SU-DHL-6 (cell line): ENCODE measurements around the gene KNDC1.

ENCODE experiments used
- H2AFZ ChIP-seq: fragments of 200-600 bp; sonication (generic); 2 replicates; pipeline ENCODE4 v1.6.1; 2014; ENCODE audit warnings: low read depth, mild to moderate bottlenecking, moderate library complexity, mixed read lengths, antibody characterized with exemption, low read length; ENCODE audit not compliant: severe bottlenecking
- H3F3A ChIP-seq: fragments of 200-600 bp; shearing (Covaris generic); 2 replicates; pipeline ENCODE4 v1.6.0; 2016; ENCODE audit warnings: antibody characterized with exemption, mild to moderate bottlenecking; ENCODE audit not compliant: insufficient read depth
- H3K27ac ChIP-seq: fragments of 200-600 bp; sonication (generic); 2 replicates; pipeline ENCODE4 v1.5.1; 2016; ENCODE audit warnings: low read depth, mild to moderate bottlenecking, low read length, moderate library complexity, mixed read lengths
- H3K27me3 ChIP-seq: fragments of 200-600 bp; sonication (generic), shearing (Covaris generic); 2 replicates; pipeline ENCODE4 v1.6.0; 2014; ENCODE audit warnings: mild to moderate bottlenecking, low read length
- H3K36me3 ChIP-seq: fragments of 200-600 bp; sonication (generic); 2 replicates; pipeline ENCODE4 v1.6.1; 2014; ENCODE audit warnings: mild to moderate bottlenecking, low read length, mixed read lengths
- H3K4me2 ChIP-seq: fragments of 300-600, 200-600 bp; shearing (Covaris generic), sonication (generic); 2 replicates; pipeline ENCODE4 v1.6.0; 2014; ENCODE audit warnings: low read length, low read depth, mild to moderate bottlenecking; ENCODE audit not compliant: poor library complexity, severe bottlenecking
- H3K4me3 ChIP-seq: fragments of 200-600 bp; sonication (generic); 2 replicates; pipeline ENCODE4 v1.5.1; 2014; ENCODE audit warnings: antibody characterized with exemption, low read length, mild to moderate bottlenecking, mixed read lengths; ENCODE audit not compliant: insufficient read depth, poor library complexity, severe bottlenecking
- H3K79me2 ChIP-seq: fragments of 200-600 bp; sonication (generic); 2 replicates; pipeline ENCODE4 v1.6.1; 2014; ENCODE audit warnings: mild to moderate bottlenecking, low read length, moderate library complexity; ENCODE audit not compliant: insufficient read depth
- H3K9ac ChIP-seq: fragments of 200-600 bp; sonication (generic); 2 replicates; pipeline ENCODE4 v1.7.0; 2014; ENCODE audit warnings: mild to moderate bottlenecking, low read length
- H3K9me2 ChIP-seq: fragments of 200-600 bp; sonication (generic); replicated peaks from 2 replicates; pipeline ENCODE4 v1.6.1; 2014; ENCODE audit warnings: low read length; ENCODE audit not compliant: insufficient read depth
- H3K9me3 ChIP-seq: fragments of 200-600 bp; sonication (generic); 2 replicates; pipeline ENCODE4 v1.6.1; 2014; ENCODE audit warnings: low read length, mixed read lengths; ENCODE audit not compliant: insufficient read depth
- H4K20me1 ChIP-seq: fragments of 200-600 bp; sonication (generic); 2 replicates; pipeline ENCODE4 v1.6.1; 2014; ENCODE audit warnings: low read depth, mild to moderate bottlenecking, antibody characterized with exemption, low read length, moderate library complexity, mixed read lengths
- EZH2phosphoT487 ChIP-seq: fragments of 200-600 bp; sonication (generic), shearing (Covaris generic); conservative IDR thresholded peaks from 2 replicates; pipeline ENCODE4 v1.6.1; 2018; ENCODE audit warnings: mild to moderate bottlenecking, antibody characterized with exemption, low read length, moderate library complexity, mixed read lengths
- TF ChIP-seq, protein P1 (sequence below): fragments of 200-600 bp; sonication (generic); IDR thresholded peaks from one replicate; pipeline ENCODE4 v1.5.1; 2017; ENCODE audit warnings: antibody characterized with exemption, mild to moderate bottlenecking, low read length, moderate library complexity; ENCODE audit not compliant: insufficient read depth, poor library complexity, severe bottlenecking

The KNDC1 gene

GRCh38 chr10:133116455-133116854 lies 43.6 kb upstream of the KNDC1 start:
- H3K4me2 ChIP-seq = no peak overlapping the region
- H3K27me3 ChIP-seq = no peaks in the 10 kb centered on the region
- H3K9me2 ChIP-seq = no peaks in the 10 kb centered on the region
- H3K9ac ChIP-seq = no peak overlapping the region
- no peak overlapping the region for H3K4me3 ChIP-seq
- no peak overlapping the region for H2AFZ ChIP-seq
- TF ChIP-seq, protein P1, sequence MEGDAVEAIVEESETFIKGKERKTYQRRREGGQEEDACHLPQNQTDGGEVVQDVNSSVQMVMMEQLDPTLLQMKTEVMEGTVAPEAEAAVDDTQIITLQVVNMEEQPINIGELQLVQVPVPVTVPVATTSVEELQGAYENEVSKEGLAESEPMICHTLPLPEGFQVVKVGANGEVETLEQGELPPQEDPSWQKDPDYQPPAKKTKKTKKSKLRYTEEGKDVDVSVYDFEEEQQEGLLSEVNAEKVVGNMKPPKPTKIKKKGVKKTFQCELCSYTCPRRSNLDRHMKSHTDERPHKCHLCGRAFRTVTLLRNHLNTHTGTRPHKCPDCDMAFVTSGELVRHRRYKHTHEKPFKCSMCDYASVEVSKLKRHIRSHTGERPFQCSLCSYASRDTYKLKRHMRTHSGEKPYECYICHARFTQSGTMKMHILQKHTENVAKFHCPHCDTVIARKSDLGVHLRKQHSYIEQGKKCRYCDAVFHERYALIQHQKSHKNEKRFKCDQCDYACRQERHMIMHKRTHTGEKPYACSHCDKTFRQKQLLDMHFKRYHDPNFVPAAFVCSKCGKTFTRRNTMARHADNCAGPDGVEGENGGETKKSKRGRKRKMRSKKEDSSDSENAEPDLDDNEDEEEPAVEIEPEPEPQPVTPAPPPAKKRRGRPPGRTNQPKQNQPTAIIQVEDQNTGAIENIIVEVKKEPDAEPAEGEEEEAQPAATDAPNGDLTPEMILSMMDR = no peak
- no peak for TF ChIP-seq EZH2phosphoT487
- no peaks in the 10 kb centered on the region for H3F3A ChIP-seq
- no peaks in the 10 kb centered on the region for H3K36me3 ChIP-seq
- no peaks in the 10 kb centered on the region for H3K9me3 ChIP-seq
- H4K20me1 ChIP-seq = no peaks in the 10 kb centered on the region
- H3K79me2 ChIP-seq = no peaks in the 10 kb centered on the region
- H3K27ac ChIP-seq = no peak overlapping the region

DNA sequence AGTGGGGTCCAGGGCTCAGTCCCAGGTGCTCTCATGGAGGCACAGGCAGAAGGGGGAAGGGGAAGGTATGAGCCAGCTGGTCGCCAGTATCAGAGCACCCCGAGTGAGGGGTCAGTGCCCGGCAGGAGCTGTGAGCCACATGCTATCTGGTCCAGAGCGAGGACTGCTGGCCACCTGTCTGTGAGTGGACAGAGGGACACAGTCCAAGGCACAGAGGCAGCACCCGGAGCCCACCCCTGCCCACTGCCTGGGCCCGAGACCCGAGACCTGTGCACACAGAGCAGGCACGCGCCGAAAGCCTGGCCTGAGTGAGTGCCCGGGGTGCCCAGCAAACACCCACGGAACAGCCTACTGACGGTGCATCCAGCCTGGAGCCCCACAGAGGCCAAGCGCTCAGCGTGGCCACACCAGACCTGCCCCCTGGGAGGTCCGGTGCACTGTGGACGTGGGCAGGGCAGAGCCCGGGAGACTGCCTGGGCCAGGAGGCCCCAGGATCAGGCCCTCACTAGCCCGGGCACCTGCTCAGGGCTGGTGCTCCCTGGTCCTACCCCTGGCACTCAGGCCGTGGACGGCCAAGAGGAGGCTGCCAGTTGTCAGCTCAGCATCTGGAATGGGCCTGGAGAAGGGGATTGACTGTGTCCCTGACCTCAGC lies 42.9 kb upstream of the KNDC1 start:
- Histone ChIP-seq H3K79me2 (no peaks in the 10 kb centered on the region), H3K36me3 (no peaks in the 10 kb centered on the region), H3K9ac (no peak overlapping the region), H3K27ac (no peak overlapping the region), H3K4me2 (no peak overlapping the region), H3F3A (no peaks in the 10 kb centered on the region), H3K9me2 (no peaks in the 10 kb centered on the region), H3K9me3 (no peaks in the 10 kb centered on the region), H4K20me1 (no peaks in the 10 kb centered on the region), H2AFZ (no peak overlapping the region), H3K27me3 (no peaks in the 10 kb centered on the region), H3K4me3 (no peak overlapping the region)
- no peak for TF ChIP-seq EZH2phosphoT487
- TF ChIP-seq, protein P1 = no peak

DNA sequence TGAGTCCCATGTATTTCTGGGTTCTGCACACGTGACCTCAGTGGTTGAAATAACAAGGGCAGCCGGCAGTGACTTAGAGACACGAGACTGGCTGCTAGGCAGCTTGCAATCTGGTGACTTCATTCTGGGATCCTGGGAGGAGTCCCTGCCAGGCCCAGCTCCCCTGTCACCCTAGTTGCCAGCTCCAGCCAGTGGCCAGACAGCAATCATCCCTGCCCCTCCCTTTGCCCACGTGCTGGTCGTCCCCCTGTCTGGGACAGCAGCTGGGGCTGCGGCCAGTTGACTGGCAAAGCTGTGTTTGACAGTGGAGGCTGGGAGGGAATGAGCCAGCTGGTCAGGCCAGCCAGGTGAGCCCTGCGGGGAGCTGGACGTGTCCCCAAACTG lies 42.3 kb upstream of the KNDC1 start:
- TF ChIP-seq, protein P1 = no peak
- TF ChIP-seq EZH2phosphoT487 = no peak
- Histone ChIP-seq H3F3A (no peaks in the 10 kb centered on the region), H3K9me3 (no peaks in the 10 kb centered on the region), H3K27me3 (no peaks in the 10 kb centered on the region), H3K9me2 (no peaks in the 10 kb centered on the region), H3K79me2 (no peaks in the 10 kb centered on the region), H3K27ac (no peak overlapping the region), H4K20me1 (no peaks in the 10 kb centered on the region), H3K9ac (no peak overlapping the region), H2AFZ (no peak overlapping the region), H3K36me3 (no peaks in the 10 kb centered on the region), H3K4me2 (no peak overlapping the region), H3K4me3 (no peak overlapping the region)
